Neural progenitor cell (in vitro differentiated cells): ENCODE results near the gene ATP2A3. TPM values are rescaled to one million over a fixed set of nuclear protein-coding genes. Genes with fewer than 3 reads are reported as not detected.
"Not testable (repeated sequence)": the region's sequence is repeated elsewhere in the genome, so short reads cannot be mapped to it uniquely, and the experiment has no call there.

ENCODE experiments used
- DNase-seq: peaks from one replicate; pipeline ENCODE4 v3.0.0-alpha.2; 2016; ENCODE audit warnings: low spot score
- H2AFZ ChIP-seq: fragments of 200-600 bp; sonication (generic); replicated peaks from 2 replicates; pipeline ENCODE4 v1.6.1; 2016; ENCODE audit warnings: antibody characterized with exemption
- H3F3A ChIP-seq: fragments of 200-600 bp; sonication (generic); 2 replicates; pipeline ENCODE4 v1.6.1; 2016; ENCODE audit warnings: antibody characterized with exemption, low read depth
- H3K27ac ChIP-seq: fragments of 200-600 bp; sonication (generic); 2 replicates; pipeline ENCODE4 v1.5.1; 2016; ENCODE audit warnings: mild to moderate bottlenecking
- H3K27me3 ChIP-seq: fragments of 200-600 bp; sonication (generic); 2 replicates; pipeline ENCODE4 v1.6.1; 2016; ENCODE audit warnings: mild to moderate bottlenecking, moderate library complexity
- H3K36me3 ChIP-seq: fragments of 200-600 bp; sonication (generic); 2 replicates; pipeline ENCODE4 v1.5.1; 2016
- H3K4me1 ChIP-seq: fragments of 200-600 bp; sonication (generic); 2 replicates; pipeline ENCODE4 v1.6.1; 2016; ENCODE audit warnings: mixed run types
- H3K4me2 ChIP-seq: fragments of 200-600 bp; sonication (generic); 2 replicates; pipeline ENCODE4 v1.6.1; 2016
- H3K4me3 ChIP-seq: fragments of 200-600 bp; sonication (generic); 2 replicates; pipeline ENCODE4 v1.5.1; 2016
- H3K79me2 ChIP-seq: fragments of 200-600 bp; sonication (generic); 2 replicates; pipeline ENCODE4 v1.6.1; 2016; ENCODE audit warnings: low read depth
- H3K9ac ChIP-seq: fragments of 200-600 bp; sonication (generic); 2 replicates; pipeline ENCODE4 v1.6.1; 2016
- H3K9me3 ChIP-seq: fragments of 200-600 bp; sonication (generic); 2 replicates; pipeline ENCODE4 v1.5.1; 2016; ENCODE audit warnings: low read depth
- H4K20me1 ChIP-seq: fragments of 200-600 bp; sonication (generic); 2 replicates; pipeline ENCODE4 v1.6.1; 2016; ENCODE audit warnings: low read depth
- H3K27ac Mint-ChIP-seq: 3 replicates; pipeline ENCODE4 v1.8.0; 2021; ENCODE audit warnings: mixed read lengths
- H3K27me3 Mint-ChIP-seq: 2 replicates; pipeline ENCODE4 v1.8.0; 2022; ENCODE audit warnings: low read depth, mild to moderate bottlenecking, inconsistent platforms, moderate library complexity, mixed read lengths; ENCODE audit not compliant: insufficient read depth
- H3K36me3 Mint-ChIP-seq: 3 replicates; pipeline ENCODE4 v1.8.0; 2021; ENCODE audit warnings: mixed read lengths
- H3K4me1 Mint-ChIP-seq: 3 replicates; pipeline ENCODE4 v1.8.0; 2021; ENCODE audit warnings: mixed read lengths
- H3K4me3 Mint-ChIP-seq: 3 replicates; pipeline ENCODE4 v1.8.0; 2021; ENCODE audit warnings: mild to moderate bottlenecking, moderate library complexity, mixed read lengths
- H3K9me3 Mint-ChIP-seq: 3 replicates; pipeline ENCODE4 v1.8.0; 2020; ENCODE audit warnings: mixed read lengths
- CTCF ChIP-seq: fragments of 200-600 bp; sonication (generic); IDR thresholded peaks from 2 replicates; pipeline ENCODE4 v1.5.1; 2017; ENCODE audit warnings: antibody characterized with exemption, mild to moderate bottlenecking
- EZH2 ChIP-seq: fragments of 200-600 bp; sonication (generic); IDR thresholded peaks from 2 replicates; pipeline ENCODE4 v1.6.1; 2017; ENCODE audit warnings: antibody characterized with exemption, mild to moderate bottlenecking, moderate library complexity
- EZH2phosphoT487 ChIP-seq: fragments of 200-600 bp; sonication (generic); IDR thresholded peaks from 2 replicates; pipeline ENCODE4 v1.6.1; 2017; ENCODE audit warnings: antibody characterized with exemption
- total RNA-seq: library from RNA; depleted of rRNA; stranded (reverse); fragments of >200 nt; gene quantifications from 2 replicates; pipeline ENCODE4 v1.2.3, GENCODE V29; 2015; ENCODE audit warnings: low replicate concordance

Gene ATP2A3
- total RNA-seq, 1 donor from 2014 or later: 0.65 TPM

GRCh38 chr17:3949418-3949817, 14.8 kb downstream of the ATP2A3 start:
- H3K27ac Mint-ChIP-seq: no peak overlapping the region
- H3F3A ChIP-seq: peaks cover 6% of the 10 kb centered on the region
- H3K4me3 ChIP-seq: no peak overlapping the region
- no peaks in the 10 kb centered on the region for H3K79me2 ChIP-seq
- no peaks in the 10 kb centered on the region for H4K20me1 ChIP-seq
- peaks cover 1% of the 10 kb centered on the region for H3K27me3 ChIP-seq
- H3K27me3 Mint-ChIP-seq: no peaks in the 10 kb centered on the region
- no peak overlapping the region for H3K27ac ChIP-seq
- no peaks in the 10 kb centered on the region for H3K36me3 Mint-ChIP-seq
- H3K9me3 ChIP-seq: no peaks in the 10 kb centered on the region
- no peaks in the 10 kb centered on the region for H3K9me3 Mint-ChIP-seq
- no peak overlapping the region for H3K4me3 Mint-ChIP-seq
- H3K4me1 Mint-ChIP-seq: no peaks in the 10 kb centered on the region
- H3K9ac ChIP-seq: no peak overlapping the region
- H3K4me2 ChIP-seq: no peak overlapping the region
- no peak overlapping the region for H2AFZ ChIP-seq
- H3K36me3 ChIP-seq: no peaks in the 10 kb centered on the region
- TF ChIP-seq EZH2phosphoT487 (no peak), EZH2 (no peak), CTCF (no peak)
- DNase-seq: no peak
- no peaks in the 10 kb centered on the region for H3K4me1 ChIP-seq

DNA sequence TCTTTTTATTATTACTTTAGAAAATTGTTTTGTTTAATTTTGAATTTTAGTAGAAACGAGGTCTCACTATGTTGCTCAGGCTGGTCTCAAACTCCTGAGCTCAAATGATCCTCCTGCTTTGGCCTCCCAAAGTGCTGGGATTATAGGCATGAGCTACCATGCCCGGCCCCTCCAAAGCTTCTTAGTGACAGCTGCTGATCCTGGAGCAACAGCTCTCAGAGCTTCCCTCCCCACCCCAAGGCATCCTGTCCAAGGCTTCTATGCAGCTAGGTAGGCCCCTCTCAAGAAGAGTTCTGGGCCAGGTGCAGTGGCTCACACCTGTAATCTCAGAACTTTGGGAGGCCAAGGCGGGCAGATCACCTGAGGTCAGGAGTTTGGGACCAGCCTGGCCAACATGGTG, 15.7 kb downstream of the ATP2A3 start:
- not testable (repeated sequence) for H3K27me3 ChIP-seq, H3K9me3 Mint-ChIP-seq, H3K4me3 Mint-ChIP-seq

GRCh38 chr17:3947318-3947810, 16.9 kb downstream of the ATP2A3 start:
- no peak for DNase-seq

More for the DNA sequence above, 15.7 kb downstream of the ATP2A3 start:
- H3K4me1 ChIP-seq, H3K4me3 ChIP-seq, H2AFZ ChIP-seq, H3K4me2 ChIP-seq, H3K79me2 ChIP-seq, DNase-seq, H3K27me3 Mint-ChIP-seq, H3K27ac ChIP-seq, H3K9me3 ChIP-seq, H3K36me3 Mint-ChIP-seq, H3K27ac Mint-ChIP-seq, H4K20me1 ChIP-seq, H3K9ac ChIP-seq, H3F3A ChIP-seq, H3K4me1 Mint-ChIP-seq, H3K36me3 ChIP-seq: not testable (repeated sequence)

More at GRCh38 chr17:3947318-3947810, 16.9 kb downstream of the ATP2A3 start:
- H3K27me3 Mint-ChIP-seq: peaks cover 8% of the 10 kb centered on the region
- peaks cover 6% of the 10 kb centered on the region for H3F3A ChIP-seq
- H3K27ac Mint-ChIP-seq: no peak overlapping the region
- no peak overlapping the region for H2AFZ ChIP-seq
- H3K36me3 ChIP-seq: no peaks in the 10 kb centered on the region
- no peaks in the 10 kb centered on the region for H3K4me1 ChIP-seq
- H3K27ac ChIP-seq: no peak overlapping the region
- H3K36me3 Mint-ChIP-seq: no peaks in the 10 kb centered on the region
- no peaks in the 10 kb centered on the region for H3K9me3 ChIP-seq
- peaks cover 13% of the 10 kb centered on the region for H3K27me3 ChIP-seq
- no peaks in the 10 kb centered on the region for H3K9me3 Mint-ChIP-seq
- no peaks in the 10 kb centered on the region for H4K20me1 ChIP-seq
- TF ChIP-seq EZH2phosphoT487 (no peak), EZH2 (no peak), CTCF (no peak)
- H3K4me2 ChIP-seq: no peak overlapping the region
- H3K79me2 ChIP-seq: no peaks in the 10 kb centered on the region
- peaks cover 12% of the 10 kb centered on the region for H3K4me1 Mint-ChIP-seq
- no peak overlapping the region for H3K4me3 ChIP-seq
- no peak overlapping the region for H3K4me3 Mint-ChIP-seq
- no peak overlapping the region for H3K9ac ChIP-seq
